ENCODE results near the gene MAP4K5.
"Not testable (repeated sequence)": the region's sequence is repeated elsewhere in the genome, so short reads cannot be mapped to it uniquely, and the experiment has no call there.

MAP4K5 gene

GRCh38 chr14:50550294-50550693, 17.9 kb upstream of the MAP4K5 start:
- TF ChIP-seq CTCF (IDR thresholded peaks at IDR 0.05; ENCODE audit: low read depth, low read length) (no peak), MYC (IDR thresholded peaks at IDR 0.05; ENCODE audit: low read depth, low read length) (no peak), POLR2A (IDR thresholded peaks at IDR 0.05; ENCODE audit: extremely low read depth, insufficient read length) (no peak), MAX (IDR thresholded peaks at IDR 0.05; ENCODE audit: low read depth, low read length) (no peak)
- no peak overlapping the region for H3K4me3 ChIP-seq (ENCODE audit: low read depth, low read length)
- DNase-seq (ENCODE audit: low read depth): no peak

- TF ChIP-seq CTCF (IDR thresholded peaks at IDR 0.05; ENCODE audit: low read depth, low read length): no peak
- no peak for TF ChIP-seq POLR2A (IDR thresholded peaks at IDR 0.05; ENCODE audit: extremely low read depth, insufficient read length)
- TF ChIP-seq MYC (IDR thresholded peaks at IDR 0.05; ENCODE audit: low read depth, low read length): no peak
- TF ChIP-seq MAX (IDR thresholded peaks at IDR 0.05; ENCODE audit: low read depth, low read length): no peak
- no peak for DNase-seq (ENCODE audit: low read depth)
- H3K4me3 ChIP-seq (ENCODE audit: low read depth, low read length): no peak overlapping the region
These were observed 13.2 kb upstream of the MAP4K5 start for GRCh38 chr14:50545618-50546017.

- TF ChIP-seq POLR2A (IDR thresholded peaks at IDR 0.05; ENCODE audit: extremely low read depth, insufficient read length) (no peak), CTCF (IDR thresholded peaks at IDR 0.05; ENCODE audit: low read depth, low read length) (no peak), MAX (IDR thresholded peaks at IDR 0.05; ENCODE audit: low read depth, low read length) (no peak), MYC (IDR thresholded peaks at IDR 0.05; ENCODE audit: low read depth, low read length) (no peak)
- H3K4me3 ChIP-seq (ENCODE audit: low read depth, low read length): no peak overlapping the region
- DNase-seq (ENCODE audit: low read depth): no peak
These were observed 12.5 kb upstream of the MAP4K5 start for GRCh38 chr14:50544911-50545310.

- TF ChIP-seq POLR2A (IDR thresholded peaks at IDR 0.05; ENCODE audit: extremely low read depth, insufficient read length): no peak
- TF ChIP-seq CTCF (IDR thresholded peaks at IDR 0.05; ENCODE audit: low read depth, low read length): peak; percentile 61
- no peak overlapping the region for H3K4me3 ChIP-seq (ENCODE audit: low read depth, low read length)
- peak; percentile 69 for DNase-seq (ENCODE audit: low read depth)
These were observed 10.6 kb upstream of the MAP4K5 start for GRCh38 chr14:50542941-50543418.

GRCh38 chr14:50541159-50541567, 8.8 kb upstream of the MAP4K5 start:
- TF ChIP-seq CTCF (IDR thresholded peaks at IDR 0.05; ENCODE audit: low read depth, low read length): no peak
- TF ChIP-seq MYC (IDR thresholded peaks at IDR 0.05; ENCODE audit: low read depth, low read length): no peak
- no peak for TF ChIP-seq POLR2A (IDR thresholded peaks at IDR 0.05; ENCODE audit: extremely low read depth, insufficient read length)
- TF ChIP-seq MAX (IDR thresholded peaks at IDR 0.05; ENCODE audit: low read depth, low read length): no peak
- no peak for DNase-seq (ENCODE audit: low read depth)
- no peak overlapping the region for H3K4me3 ChIP-seq (ENCODE audit: low read depth, low read length)

- TF ChIP-seq CTCF (IDR thresholded peaks at IDR 0.05; ENCODE audit: low read depth, low read length): no peak
- no peak overlapping the region for H3K4me3 ChIP-seq (ENCODE audit: low read depth, low read length)
- no peak for DNase-seq (ENCODE audit: low read depth)
These were observed 6.7 kb upstream of the MAP4K5 start for GRCh38 chr14:50539051-50539450.

GRCh38 chr14:50538034-50538433, 5.7 kb upstream of the MAP4K5 start:
- H3K4me3 ChIP-seq (ENCODE audit: low read depth, low read length); DNase-seq (ENCODE audit: low read depth): not testable (repeated sequence)

Measured in NB4 (cell line).